Left lung (tissue), 10 donors: ENCODE results near the gene PRTN3. TPM values are rescaled to one million over a fixed set of nuclear protein-coding genes. Genes with fewer than 3 reads are reported as not detected.

Experiments used
- ATAC-seq: fragments of 200-7000 bp; cut with Tn5 transposase; one replicate; pipeline ENCODE4 v1.9.1; 2020; ENCODE audit warnings: moderate library complexity
- DNase-seq, 4 donors: peaks; one replicate each; pipeline ENCODE4 v3.0.0-alpha.2; 2013 to 2020
- H3K27ac ChIP-seq, 2 donors: fragments of 200-600 bp; sonication (generic) in 1 of 2; one replicate each; pipeline versions ENCODE4 v1.5.0 to v1.8.0; 2020 to 2021
- H3K27me3 ChIP-seq, 2 donors: fragments of 200-600 bp; sonication (generic) in 1 of 2; one replicate each; pipeline versions ENCODE4 v1.5.0 to v1.8.0; 2020 to 2021
- H3K36me3 ChIP-seq, 2 donors: fragments of 200-600 bp; sonication (generic) in 1 of 2; one replicate each; pipeline versions ENCODE4 v1.5.0 to v1.8.0; 2020 to 2021
- H3K4me1 ChIP-seq, 2 donors: fragments of 200-600 bp; one replicate each; pipeline ENCODE4 v1.8.0; 2021
- H3K4me3 ChIP-seq, 2 donors: fragments of 200-600 bp; sonication (generic) in 1 of 2; one replicate each; pipeline versions ENCODE4 v1.5.0 to v1.8.0; 2020 to 2021; ENCODE audit warnings: mild to moderate bottlenecking in 1 of 2
- H3K9me3 ChIP-seq, 2 donors: fragments of 200-600 bp; sonication (generic) in 1 of 2; one replicate each; pipeline versions ENCODE4 v1.5.0 to v1.8.0; 2020 to 2021
- CTCF ChIP-seq, 2 donors: fragments of 200-600 bp; sonication (generic) in 1 of 2; IDR thresholded peaks; one replicate each; pipeline versions ENCODE4 v1.5.0 to v1.8.0; 2021; ENCODE audit warnings: antibody characterized with exemption in 2 of 2
- intact Hi-C, 2 donors: fragments of 100-400 bp; cut with DNase I; formaldehyde crosslinking; loops; one replicate each; pipeline versions ENCODE4 v1.11.2 to v1.14.2; 2022
- polyA plus RNA-seq, 6 donors: library from polyadenylated mRNA; unstranded; fragments of 120-200 nt; gene quantifications; one replicate each; pipeline ENCODE4 v1.2.1, GENCODE V29; 2013; ENCODE audit not compliant: insufficient read length in 6 of 6
- total RNA-seq, 2 donors: library from RNA; stranded (reverse); fragmentation: NEBNext Ultra II Directional; extraction: Animal tissue kit (Norgen Biotek cat#: 25700); gene quantifications; one replicate each; pipeline ENCODE4 v1.2.1, GENCODE V29; 2021
- donor health status: DM: no; HTN: yes; CAD: no.
- donor health status: DM: no; HTN: no; CAD: no.

Gene PRTN3
- total and polyA plus RNA-seq, 8 donors = 0.55 to 3.8 (median 2.4) TPM

- no peak overlapping the region for H3K4me3 ChIP-seq
- H3K9me3 ChIP-seq = no peaks in the 10 kb centered on the region
- intact Hi-C loops = no loop called here
- no peaks in the 10 kb centered on the region for H3K36me3 ChIP-seq
- ATAC-seq (peak; percentile 43), DNase-seq (no peak)
- TF ChIP-seq CTCF (IDR thresholded peaks at IDR 0.05) = no peak
- H3K4me1 ChIP-seq = peaks cover 3 to 73% of the 10 kb centered on the region in 2 donors
- H3K27ac ChIP-seq = no peak overlapping the region
- H3K27me3 ChIP-seq = peaks cover 18 to 50% of the 10 kb centered on the region in 2 donors
Measured at GRCh38 chr19:824885-825284, 15.9 kb upstream of the PRTN3 start.

- no peak for TF ChIP-seq CTCF (IDR thresholded peaks at IDR 0.05)
- Histone ChIP-seq H3K36me3 (no peaks in the 10 kb centered on the region), H3K9me3 (no peaks in the 10 kb centered on the region), H3K4me3 (no peak overlapping the region), H3K27ac (no peak overlapping the region), H3K4me1 (peaks cover 3 to 78% of the 10 kb centered on the region in 2 donors), H3K27me3 (peaks cover 18 to 57% of the 10 kb centered on the region in 2 donors)
- DNase-seq (no peak), ATAC-seq (no peak)
- intact Hi-C loops = no loop called here
Measured at GRCh38 chr19:825897-826644, 14.7 kb upstream of the PRTN3 start.

- Histone ChIP-seq H3K36me3 (no peaks in the 10 kb centered on the region), H3K27ac (no peak overlapping the region), H3K4me1 (peaks cover 0 to 69% of the 10 kb centered on the region in 2 donors), H3K27me3 (peaks cover 10 to 57% of the 10 kb centered on the region in 2 donors), H3K4me3 (no peak overlapping the region), H3K9me3 (no peaks in the 10 kb centered on the region)
- DNase-seq (no peak), ATAC-seq (no peak)
- TF ChIP-seq CTCF (IDR thresholded peaks at IDR 0.05) = no peak
- intact Hi-C loops = no loop called here
Measured at GRCh38 chr19:827314-827709, 13.5 kb upstream of the PRTN3 start.

- TF ChIP-seq CTCF (IDR thresholded peaks at IDR 0.05) = no peak
- peaks cover 5 to 54% of the 10 kb centered on the region in 2 donors for H3K27me3 ChIP-seq
- intact Hi-C loops = no loop called here
- H3K27ac ChIP-seq = no peak within 1 kb of the TSS
- peak; percentile 59 for ATAC-seq
- H3K4me3 ChIP-seq = no peak within 1 kb of the TSS
- DNase-seq = peak in 1 of 4 donors; percentile 86
- H3K36me3 ChIP-seq = no peaks in the 10 kb centered on the region
- H3K4me1 ChIP-seq = peaks cover 0 to 64% of the 10 kb centered on the region in 2 donors
- H3K9me3 ChIP-seq = no peaks in the 10 kb centered on the region
Measured at GRCh38 chr19:827710-828321, 13.0 kb upstream of the PRTN3 start, which contains the start of gene AZU1. AZU1 (plus strand) TSS chr19:827837; CDS start chr19:827847, 10 bp downstream.

- Histone ChIP-seq H3K4me3 (no peak overlapping the region), H3K27me3 (peaks cover 0 to 42% of the 10 kb centered on the region in 2 donors), H3K4me1 (peaks cover 0 to 50% of the 10 kb centered on the region in 2 donors), H3K27ac (no peak overlapping the region), H3K36me3 (no peaks in the 10 kb centered on the region), H3K9me3 (no peaks in the 10 kb centered on the region)
- intact Hi-C loops = no loop called here
- no peak for DNase-seq
- no peak for ATAC-seq
- no peak for TF ChIP-seq CTCF (IDR thresholded peaks at IDR 0.05)
Measured at GRCh38 chr19:829129-829758, 11.6 kb upstream of the PRTN3 start.
